SU-DHL-6 (cell line): Measurements from ENCODE around the gene DYNLL2.

Experiments used
- H2AFZ ChIP-seq: fragments of 200-600 bp; sonication (generic); 2 replicates; pipeline ENCODE4 v1.6.1; 2014; ENCODE audit warnings: low read depth, mild to moderate bottlenecking, moderate library complexity, mixed read lengths, antibody characterized with exemption, low read length; ENCODE audit not compliant: severe bottlenecking
- H3F3A ChIP-seq: fragments of 200-600 bp; shearing (Covaris generic); 2 replicates; pipeline ENCODE4 v1.6.0; 2016; ENCODE audit warnings: antibody characterized with exemption, mild to moderate bottlenecking; ENCODE audit not compliant: insufficient read depth
- H3K27ac ChIP-seq: fragments of 200-600 bp; sonication (generic); 2 replicates; pipeline ENCODE4 v1.5.1; 2016; ENCODE audit warnings: low read depth, mild to moderate bottlenecking, low read length, moderate library complexity, mixed read lengths
- H3K27me3 ChIP-seq: fragments of 200-600 bp; sonication (generic), shearing (Covaris generic); 2 replicates; pipeline ENCODE4 v1.6.0; 2014; ENCODE audit warnings: mild to moderate bottlenecking, low read length
- H3K36me3 ChIP-seq: fragments of 200-600 bp; sonication (generic); 2 replicates; pipeline ENCODE4 v1.6.1; 2014; ENCODE audit warnings: mild to moderate bottlenecking, low read length, mixed read lengths
- H3K4me2 ChIP-seq: fragments of 300-600, 200-600 bp; shearing (Covaris generic), sonication (generic); 2 replicates; pipeline ENCODE4 v1.6.0; 2014; ENCODE audit warnings: low read length, low read depth, mild to moderate bottlenecking; ENCODE audit not compliant: poor library complexity, severe bottlenecking
- H3K4me3 ChIP-seq: fragments of 200-600 bp; sonication (generic); 2 replicates; pipeline ENCODE4 v1.5.1; 2014; ENCODE audit warnings: antibody characterized with exemption, low read length, mild to moderate bottlenecking, mixed read lengths; ENCODE audit not compliant: insufficient read depth, poor library complexity, severe bottlenecking
- H3K79me2 ChIP-seq: fragments of 200-600 bp; sonication (generic); 2 replicates; pipeline ENCODE4 v1.6.1; 2014; ENCODE audit warnings: mild to moderate bottlenecking, low read length, moderate library complexity; ENCODE audit not compliant: insufficient read depth
- H3K9ac ChIP-seq: fragments of 200-600 bp; sonication (generic); 2 replicates; pipeline ENCODE4 v1.7.0; 2014; ENCODE audit warnings: mild to moderate bottlenecking, low read length
- H3K9me2 ChIP-seq: fragments of 200-600 bp; sonication (generic); replicated peaks from 2 replicates; pipeline ENCODE4 v1.6.1; 2014; ENCODE audit warnings: low read length; ENCODE audit not compliant: insufficient read depth
- H3K9me3 ChIP-seq: fragments of 200-600 bp; sonication (generic); 2 replicates; pipeline ENCODE4 v1.6.1; 2014; ENCODE audit warnings: low read length, mixed read lengths; ENCODE audit not compliant: insufficient read depth
- H4K20me1 ChIP-seq: fragments of 200-600 bp; sonication (generic); 2 replicates; pipeline ENCODE4 v1.6.1; 2014; ENCODE audit warnings: low read depth, mild to moderate bottlenecking, antibody characterized with exemption, low read length, moderate library complexity, mixed read lengths
- CTCF ChIP-seq: fragments of 200-600 bp; sonication (generic); IDR thresholded peaks from one replicate; pipeline ENCODE4 v1.5.1; 2017; ENCODE audit warnings: antibody characterized with exemption, mild to moderate bottlenecking, low read length, moderate library complexity; ENCODE audit not compliant: insufficient read depth, poor library complexity, severe bottlenecking
- EZH2phosphoT487 ChIP-seq: fragments of 200-600 bp; sonication (generic), shearing (Covaris generic); conservative IDR thresholded peaks from 2 replicates; pipeline ENCODE4 v1.6.1; 2018; ENCODE audit warnings: mild to moderate bottlenecking, antibody characterized with exemption, low read length, moderate library complexity, mixed read lengths

Gene DYNLL2

DNA sequence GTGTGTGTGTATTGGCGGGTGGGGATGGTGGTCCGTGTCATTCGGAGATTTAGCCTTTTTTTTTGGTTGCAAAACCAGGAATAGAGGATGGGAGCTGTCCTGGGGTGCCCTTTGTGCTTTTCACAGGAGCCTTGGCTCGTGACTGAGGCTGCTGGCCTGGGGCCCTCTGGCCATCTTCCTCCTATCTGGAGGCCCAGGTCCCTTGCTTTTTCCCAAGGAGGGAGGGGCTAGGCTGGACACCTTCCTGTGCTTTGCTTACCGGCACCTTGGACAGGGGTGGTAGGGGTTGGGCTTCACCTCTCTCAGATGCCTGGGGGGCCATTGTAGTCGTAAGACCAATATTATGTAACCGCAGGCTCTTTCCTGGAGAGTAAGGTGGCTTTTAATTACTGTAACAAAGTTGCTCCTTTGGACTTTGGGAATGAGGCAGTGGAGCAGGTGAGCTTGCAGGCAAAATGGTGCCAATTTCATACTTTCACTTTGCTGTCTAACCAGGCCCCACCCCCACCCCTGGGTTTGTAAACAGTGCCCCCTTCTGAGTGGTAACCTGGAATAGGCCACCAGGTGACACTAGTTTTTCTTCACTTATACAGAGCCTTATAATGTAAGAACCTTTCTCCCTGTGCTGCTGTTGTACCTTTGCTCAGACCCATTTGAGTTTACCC lies 1.2 kb downstream of the DYNLL2 start:
- Histone ChIP-seq H3K4me3 (peak overlapping the region; percentile 82), H3K27me3 (no peaks in the 10 kb centered on the region), H2AFZ (no peak overlapping the region), H3K9me2 (no peaks in the 10 kb centered on the region), H3F3A (0 out of 2 replicates have a peak, but pooled peaks cover 7% of the 10 kb centered on the region), H3K27ac (peak overlapping the region; percentile 17; the same call in 1 of the 2 replicates), H3K36me3 (no peaks in the 10 kb centered on the region), H4K20me1 (peaks cover 21% of the 10 kb centered on the region), H3K4me2 (peak overlapping the region; percentile 66), H3K79me2 (peaks cover 51% of the 10 kb centered on the region), H3K9ac (peak overlapping the region; percentile 78), H3K9me3 (no peaks in the 10 kb centered on the region)
- TF ChIP-seq CTCF: peak; percentile 51
- no peak for TF ChIP-seq EZH2phosphoT487

DNA sequence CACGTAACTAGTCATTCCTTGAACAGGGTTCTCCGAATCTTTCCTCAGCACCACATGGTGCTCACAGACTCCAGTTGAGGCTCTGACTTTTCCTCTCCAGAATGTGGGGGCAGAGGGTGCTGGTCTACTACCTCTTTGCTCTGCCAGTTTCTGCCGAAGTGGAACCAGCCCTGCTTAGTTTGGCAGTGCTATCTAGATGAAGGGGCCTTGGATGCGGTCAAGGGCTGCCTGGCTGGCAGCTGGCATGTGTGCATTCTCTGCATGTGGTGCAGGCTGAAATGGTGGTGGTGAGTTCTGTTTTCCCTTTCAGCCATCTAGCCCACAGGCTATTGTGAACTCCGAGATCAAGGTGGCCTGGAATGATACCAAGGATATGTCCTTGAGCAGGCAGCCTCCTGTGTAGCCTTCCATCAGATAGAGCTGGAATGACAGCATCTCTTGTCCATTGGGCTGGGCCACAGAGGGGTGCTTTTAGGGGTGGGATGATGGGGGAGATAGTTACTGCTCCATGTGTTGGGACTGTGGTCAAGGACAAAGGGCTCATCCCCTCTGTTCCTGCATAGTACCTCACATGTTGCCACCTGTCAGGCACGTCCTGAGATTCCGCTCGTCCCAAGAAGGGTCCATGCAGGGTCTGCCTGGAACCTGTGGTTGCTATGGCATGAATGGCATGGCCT lies 2.0 kb downstream of the DYNLL2 start:
- Histone ChIP-seq H3K9me3 (no peaks in the 10 kb centered on the region), H3K27me3 (no peaks in the 10 kb centered on the region), H3K79me2 (peaks cover 51% of the 10 kb centered on the region), H3K4me3 (no peak overlapping the region), H2AFZ (no peak overlapping the region), H3K9me2 (no peaks in the 10 kb centered on the region), H3F3A (0 out of 2 replicates have a peak, but pooled peaks cover 7% of the 10 kb centered on the region), H4K20me1 (peaks cover 21% of the 10 kb centered on the region), H3K27ac (no peak overlapping the region), H3K36me3 (no peaks in the 10 kb centered on the region), H3K4me2 (peak overlapping the region; percentile 66), H3K9ac (no peak overlapping the region)
- no peak for TF ChIP-seq CTCF
- no peak for TF ChIP-seq EZH2phosphoT487

- H3K27ac ChIP-seq: no peak overlapping the region
- H2AFZ ChIP-seq: no peak overlapping the region
- no peaks in the 10 kb centered on the region for H3K9me3 ChIP-seq
- H3K4me3 ChIP-seq: no peak overlapping the region
- TF ChIP-seq CTCF (no peak), EZH2phosphoT487 (no peak)
- H3K79me2 ChIP-seq: peaks cover 51% of the 10 kb centered on the region
- H3K27me3 ChIP-seq: no peaks in the 10 kb centered on the region
- H3K9ac ChIP-seq: no peak overlapping the region
- no peaks in the 10 kb centered on the region for H3K9me2 ChIP-seq
- 0 out of 2 replicates have a peak, but pooled peaks cover 7% of the 10 kb centered on the region for H3F3A ChIP-seq
- H3K36me3 ChIP-seq: no peaks in the 10 kb centered on the region; the same call in 1 of the 2 replicates
- peaks cover 21% of the 10 kb centered on the region for H4K20me1 ChIP-seq
- H3K4me2 ChIP-seq: no peak overlapping the region
Observed at GRCh38 chr17:58086953-58087352, 3.7 kb downstream of the DYNLL2 start.
